Stomach (tissue), 4 donors: ENCODE measurements around the gene APOC3.

Experiments
- CTCF ChIP-seq, 7 experiments: fragments of 450-650 bp in 4 of 7; fragments of 200-600 bp in 3 of 7; sonication (generic) in 3 of 7; IDR thresholded peaks; one replicate each; pipeline ENCODE4 v1.5.1; 2016 to 2019; ENCODE audit warnings: antibody characterized with exemption in 7 of 7, control low read depth in 2 of 7, mild to moderate bottlenecking in 1 of 7
- POLR2A ChIP-seq, 4 donors: fragments of 450-650 bp; IDR thresholded peaks; one replicate each; pipeline ENCODE4 v1.6.1; 2016; ENCODE audit warnings: antibody characterized with exemption in 4 of 4, control low read depth in 2 of 4, mild to moderate bottlenecking in 1 of 4, moderate library complexity in 1 of 4

GRCh38 chr11:116835791-116836631, 6.3 kb downstream of the APOC3 start:
- TF ChIP-seq CTCF (IDR thresholded peaks at IDR 0.05) (peak in 5 of 7 experiments; percentile 42 to 81 (median 61)), POLR2A (IDR thresholded peaks at IDR 0.05) (no peak)
